ENCODE data around the gene SLC4A2.

DNA sequence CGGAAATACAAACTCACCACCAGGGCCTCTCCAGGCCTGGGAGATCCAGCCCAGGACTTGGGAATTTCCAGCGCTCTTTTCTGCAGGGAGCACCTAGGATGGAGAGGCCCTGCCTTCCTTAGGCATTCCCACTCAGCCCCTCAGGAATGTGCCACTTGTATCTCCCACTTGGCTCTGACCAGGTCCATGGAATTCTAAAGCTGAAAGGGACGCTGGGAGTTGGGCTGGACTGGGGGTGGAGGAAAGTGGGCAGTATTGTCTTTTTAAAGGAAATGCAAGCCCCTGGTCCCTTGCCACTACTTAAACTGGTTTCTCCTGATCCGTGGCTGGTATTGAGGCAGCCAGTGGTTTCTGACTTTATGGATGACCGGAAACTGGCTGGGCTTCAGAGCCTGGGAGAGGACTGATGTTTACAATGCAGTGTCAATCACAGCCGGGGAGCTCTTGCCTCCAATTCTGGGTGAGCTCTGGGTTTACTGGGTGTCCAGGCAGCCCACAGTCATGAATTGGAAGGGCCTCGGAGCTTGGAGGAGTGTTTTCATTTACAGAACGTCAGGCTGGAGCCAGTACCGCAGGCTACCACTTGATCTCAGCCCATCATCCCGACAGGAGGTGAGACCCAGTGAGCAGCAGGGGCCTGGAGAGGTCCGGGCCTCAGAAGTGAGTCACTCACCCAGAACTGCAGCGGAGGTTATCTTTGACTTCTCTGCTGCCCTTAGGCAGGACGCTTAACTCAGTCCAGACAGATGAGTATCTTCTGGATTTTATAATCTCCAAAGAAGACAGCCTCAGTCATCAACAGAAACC, 54.2 kb downstream of the SLC4A2 start:
- TF ChIP-seq CTCF (IDR thresholded peaks at IDR 0.05; ENCODE audit: poor library complexity): no peak
- TF ChIP-seq EZH2 (IDR thresholded peaks at IDR 0.05; ENCODE audit: borderline replicate concordance): no peak

Measured in hepatocyte (in vitro differentiated cells).